Liver (tissue), 3 donors: ENCODE results near the gene SHROOM2.

ENCODE experiments used
- FOXA2 ChIP-seq: IDR thresholded peaks from 2 replicates; pipeline ENCODE4 v1.6.1; 2016; ENCODE audit warnings: antibody characterized with exemption
- JUND ChIP-seq, 2 donors: IDR thresholded peaks; 2 replicates each; pipeline ENCODE4 v1.6.1; 2016; ENCODE audit warnings: antibody characterized with exemption in 2 of 2
- RAD21 ChIP-seq, 2 donors: IDR thresholded peaks; 2 replicates each; pipeline ENCODE4 v1.6.1; 2016; ENCODE audit warnings: antibody characterized with exemption in 2 of 2, mild to moderate bottlenecking in 2 of 2
- YY1 ChIP-seq: IDR thresholded peaks from 2 replicates; pipeline ENCODE4 v1.6.1; 2016; ENCODE audit warnings: antibody characterized with exemption, mild to moderate bottlenecking
- TF ChIP-seq, protein P1 (sequence below): fragments of 150-350 bp; IDR thresholded peaks from 2 replicates; pipeline ENCODE4 v1.5.1; 2017; ENCODE audit warnings: improper control_type of control experiment, low read depth, low read length; ENCODE audit not compliant: missing input control
- TF ChIP-seq, protein P2 (sequence below): IDR thresholded peaks from 2 replicates; pipeline ENCODE4 v1.6.1; 2016; ENCODE audit warnings: antibody characterized with exemption, mild to moderate bottlenecking
- donor health status: healthy.
- donor health status: healthy.

DNA sequence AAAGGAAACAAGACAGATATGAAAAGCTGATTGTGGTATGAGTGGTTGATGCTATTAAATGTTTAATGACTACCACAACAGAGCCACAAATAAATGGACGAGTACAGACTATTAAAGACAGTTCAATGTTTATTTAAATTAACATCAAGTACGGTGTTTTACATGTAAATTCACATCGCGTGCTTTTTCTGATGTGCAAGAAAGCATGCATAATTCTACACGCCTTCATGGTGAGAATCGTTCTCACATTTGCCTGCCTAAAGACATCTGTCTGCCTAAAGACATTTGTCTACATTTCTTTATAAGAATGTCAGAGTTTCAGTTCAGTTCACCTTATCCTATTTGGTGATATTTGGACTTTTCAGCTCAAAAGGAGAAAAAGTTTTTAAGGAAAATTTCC, 13.3 kb upstream of the SHROOM2 start:
- TF ChIP-seq JUND (IDR thresholded peaks at IDR 0.05): no peak
- TF ChIP-seq, protein P1, sequence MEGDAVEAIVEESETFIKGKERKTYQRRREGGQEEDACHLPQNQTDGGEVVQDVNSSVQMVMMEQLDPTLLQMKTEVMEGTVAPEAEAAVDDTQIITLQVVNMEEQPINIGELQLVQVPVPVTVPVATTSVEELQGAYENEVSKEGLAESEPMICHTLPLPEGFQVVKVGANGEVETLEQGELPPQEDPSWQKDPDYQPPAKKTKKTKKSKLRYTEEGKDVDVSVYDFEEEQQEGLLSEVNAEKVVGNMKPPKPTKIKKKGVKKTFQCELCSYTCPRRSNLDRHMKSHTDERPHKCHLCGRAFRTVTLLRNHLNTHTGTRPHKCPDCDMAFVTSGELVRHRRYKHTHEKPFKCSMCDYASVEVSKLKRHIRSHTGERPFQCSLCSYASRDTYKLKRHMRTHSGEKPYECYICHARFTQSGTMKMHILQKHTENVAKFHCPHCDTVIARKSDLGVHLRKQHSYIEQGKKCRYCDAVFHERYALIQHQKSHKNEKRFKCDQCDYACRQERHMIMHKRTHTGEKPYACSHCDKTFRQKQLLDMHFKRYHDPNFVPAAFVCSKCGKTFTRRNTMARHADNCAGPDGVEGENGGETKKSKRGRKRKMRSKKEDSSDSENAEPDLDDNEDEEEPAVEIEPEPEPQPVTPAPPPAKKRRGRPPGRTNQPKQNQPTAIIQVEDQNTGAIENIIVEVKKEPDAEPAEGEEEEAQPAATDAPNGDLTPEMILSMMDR: no peak
- no peak for TF ChIP-seq FOXA2
- TF ChIP-seq, protein P2, sequence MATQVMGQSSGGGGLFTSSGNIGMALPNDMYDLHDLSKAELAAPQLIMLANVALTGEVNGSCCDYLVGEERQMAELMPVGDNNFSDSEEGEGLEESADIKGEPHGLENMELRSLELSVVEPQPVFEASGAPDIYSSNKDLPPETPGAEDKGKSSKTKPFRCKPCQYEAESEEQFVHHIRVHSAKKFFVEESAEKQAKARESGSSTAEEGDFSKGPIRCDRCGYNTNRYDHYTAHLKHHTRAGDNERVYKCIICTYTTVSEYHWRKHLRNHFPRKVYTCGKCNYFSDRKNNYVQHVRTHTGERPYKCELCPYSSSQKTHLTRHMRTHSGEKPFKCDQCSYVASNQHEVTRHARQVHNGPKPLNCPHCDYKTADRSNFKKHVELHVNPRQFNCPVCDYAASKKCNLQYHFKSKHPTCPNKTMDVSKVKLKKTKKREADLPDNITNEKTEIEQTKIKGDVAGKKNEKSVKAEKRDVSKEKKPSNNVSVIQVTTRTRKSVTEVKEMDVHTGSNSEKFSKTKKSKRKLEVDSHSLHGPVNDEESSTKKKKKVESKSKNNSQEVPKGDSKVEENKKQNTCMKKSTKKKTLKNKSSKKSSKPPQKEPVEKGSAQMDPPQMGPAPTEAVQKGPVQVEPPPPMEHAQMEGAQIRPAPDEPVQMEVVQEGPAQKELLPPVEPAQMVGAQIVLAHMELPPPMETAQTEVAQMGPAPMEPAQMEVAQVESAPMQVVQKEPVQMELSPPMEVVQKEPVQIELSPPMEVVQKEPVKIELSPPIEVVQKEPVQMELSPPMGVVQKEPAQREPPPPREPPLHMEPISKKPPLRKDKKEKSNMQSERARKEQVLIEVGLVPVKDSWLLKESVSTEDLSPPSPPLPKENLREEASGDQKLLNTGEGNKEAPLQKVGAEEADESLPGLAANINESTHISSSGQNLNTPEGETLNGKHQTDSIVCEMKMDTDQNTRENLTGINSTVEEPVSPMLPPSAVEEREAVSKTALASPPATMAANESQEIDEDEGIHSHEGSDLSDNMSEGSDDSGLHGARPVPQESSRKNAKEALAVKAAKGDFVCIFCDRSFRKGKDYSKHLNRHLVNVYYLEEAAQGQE: no peak
- TF ChIP-seq YY1: no peak
- no peak for TF ChIP-seq RAD21 (IDR thresholded peaks at IDR 0.05)
